Trophoblast cell (in vitro differentiated cells and primary cell): ENCODE measurements around the gene OTULIN.

Source experiments
- DNase-seq, 2 donors: peaks; one replicate each; pipeline ENCODE4 v3.0.0-alpha.2; 2016
- H2AFZ ChIP-seq: 2 replicates; pipeline ENCODE4 v1.6.1; 2013; ENCODE audit warnings: low read length, moderate library complexity, mild to moderate bottlenecking; ENCODE audit not compliant: insufficient read depth, poor library complexity
- H2AK5ac ChIP-seq: 2 replicates; pipeline ENCODE4 v1.6.1; 2013; ENCODE audit warnings: mild to moderate bottlenecking, low read length
- H2BK120ac ChIP-seq: 2 replicates; pipeline ENCODE4 v1.6.1; 2013; ENCODE audit warnings: low read length, mild to moderate bottlenecking, moderate library complexity; ENCODE audit not compliant: insufficient read depth, poor library complexity
- H2BK12ac ChIP-seq: 2 replicates; pipeline ENCODE4 v1.6.1; 2013; ENCODE audit warnings: mild to moderate bottlenecking, low read length, moderate library complexity
- H2BK5ac ChIP-seq: 2 replicates; pipeline ENCODE4 v1.6.1; 2013; ENCODE audit warnings: low read length, low read depth, moderate library complexity, mild to moderate bottlenecking; ENCODE audit not compliant: poor library complexity
- H3K14ac ChIP-seq: 2 replicates; pipeline ENCODE4 v1.6.1; 2013; ENCODE audit warnings: mild to moderate bottlenecking, low read length
- H3K18ac ChIP-seq: 2 replicates; pipeline ENCODE4 v1.6.1; 2013; ENCODE audit warnings: mild to moderate bottlenecking, low read length
- H3K23ac ChIP-seq: 2 replicates; pipeline ENCODE4 v1.6.1; 2013; ENCODE audit warnings: low read length
- H3K27ac ChIP-seq: 2 replicates; pipeline ENCODE4 v1.5.1; 2013; ENCODE audit warnings: low read depth, mild to moderate bottlenecking, inconsistent platforms, low read length, moderate library complexity
- H3K27me3 ChIP-seq: 2 replicates; pipeline ENCODE4 v1.6.1; 2013; ENCODE audit warnings: inconsistent platforms, mild to moderate bottlenecking, low read length, moderate library complexity; ENCODE audit not compliant: insufficient read depth
- H3K36me3 ChIP-seq, 2 experiments: 1 replicate in 1 of 2; 2 replicates in 1 of 2; pipeline ENCODE4 v1.6.1; 2013; ENCODE audit warnings: low read length in 2 of 2, mild to moderate bottlenecking in 2 of 2, moderate library complexity in 1 of 2; ENCODE audit not compliant: insufficient read depth in 2 of 2, control insufficient read depth in 1 of 2
- H3K4ac ChIP-seq: 2 replicates; pipeline ENCODE4 v1.6.1; 2013; ENCODE audit warnings: low read depth, mild to moderate bottlenecking, low read length, moderate library complexity
- H3K4me1 ChIP-seq, 2 experiments: 1 replicate in 1 of 2; 2 replicates in 1 of 2; pipeline ENCODE4 v1.6.1; 2013; ENCODE audit warnings: low read length in 2 of 2, mild to moderate bottlenecking in 2 of 2, moderate library complexity in 1 of 2; ENCODE audit not compliant: insufficient read depth in 2 of 2, control insufficient read depth in 1 of 2
- H3K4me2 ChIP-seq: 2 replicates; pipeline ENCODE4 v1.6.1; 2013; ENCODE audit warnings: inconsistent platforms, mild to moderate bottlenecking, low read length, moderate library complexity
- H3K4me3 ChIP-seq: 2 replicates; pipeline ENCODE4 v1.5.1; 2013; ENCODE audit warnings: mild to moderate bottlenecking, low read depth, low read length, inconsistent platforms
- H3K79me1 ChIP-seq: one replicate; pipeline ENCODE4 v1.6.1; 2013; ENCODE audit warnings: low read length
- H3K79me2 ChIP-seq: 2 replicates; pipeline ENCODE4 v1.6.1; 2013; ENCODE audit warnings: low read length, mild to moderate bottlenecking; ENCODE audit not compliant: control insufficient read depth, insufficient read depth, poor library complexity
- H3K9ac ChIP-seq: 2 replicates; pipeline ENCODE4 v1.6.1; 2013; ENCODE audit warnings: mild to moderate bottlenecking, low read length
- H3K9me3 ChIP-seq: 2 replicates; pipeline ENCODE4 v1.6.1; 2013; ENCODE audit warnings: low read depth, mild to moderate bottlenecking, control low read depth, inconsistent platforms, low read length; ENCODE audit not compliant: insufficient read depth
- H4K12ac ChIP-seq: 2 replicates; pipeline ENCODE4 v1.6.1; 2013; ENCODE audit warnings: low read depth, mild to moderate bottlenecking, low read length, moderate library complexity
- H4K8ac ChIP-seq: 2 replicates; pipeline ENCODE4 v1.6.1; 2013; ENCODE audit warnings: low read depth, mild to moderate bottlenecking, low read length, moderate library complexity
- H4K91ac ChIP-seq: one replicate; pipeline ENCODE4 v1.6.1; 2013; ENCODE audit warnings: low read depth, mild to moderate bottlenecking, low read length, moderate library complexity
- WGBS: extraction: QIAGEN DNeasy Blood & Tissue Kit; methylation state at CpG from one replicate; pipeline ENCODE4 v1.1.7; 2013; ENCODE audit warnings: missing lambda C conversion rate; ENCODE audit not compliant: insufficient read length, insufficient coverage; ENCODE audit errors: extremely low coverage; 5-methylcytosine and 5-hydroxymethylcytosine counted together

OTULIN gene

DNA sequence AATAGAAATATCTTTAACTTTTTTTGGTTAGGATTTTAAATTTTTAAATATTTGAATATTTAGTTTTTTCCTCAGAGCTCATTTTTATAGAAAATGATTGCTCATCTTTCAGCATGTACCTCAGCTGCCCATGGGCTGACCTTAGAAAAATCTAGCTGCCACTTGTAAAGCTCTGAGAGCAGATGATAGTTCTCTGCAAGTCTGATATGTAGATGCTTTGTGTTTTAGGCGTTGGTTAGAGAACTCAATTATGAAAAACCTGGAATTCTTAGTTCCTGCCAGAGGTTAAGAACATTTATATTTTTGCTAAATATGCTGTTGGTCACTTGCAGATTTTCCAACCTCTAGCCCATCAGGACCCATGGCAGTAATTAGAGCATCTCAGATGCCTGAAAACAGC is 15.1 kb downstream of the OTULIN start:
- no peak overlapping the region for H2BK12ac ChIP-seq
- no peaks in the 10 kb centered on the region for H3K79me2 ChIP-seq
- H3K9me3 ChIP-seq = peaks cover 3% of the 10 kb centered on the region
- H2BK120ac ChIP-seq = no peak overlapping the region
- H3K27me3 ChIP-seq = no peaks in the 10 kb centered on the region
- no peak overlapping the region for H4K8ac ChIP-seq
- no peak overlapping the region for H3K4me3 ChIP-seq
- no peak overlapping the region for H4K91ac ChIP-seq
- H3K79me1 ChIP-seq = no peaks in the 10 kb centered on the region
- no peak overlapping the region for H3K27ac ChIP-seq
- H2BK5ac ChIP-seq = no peak overlapping the region
- H2AK5ac ChIP-seq = no peak overlapping the region
- H3K4me2 ChIP-seq = no peak overlapping the region
- no CpG with 5 or more reads among the region's 1 CpG for WGBS
- peaks cover 15 to 30% of the 10 kb centered on the region in 2 experiments for H3K36me3 ChIP-seq
- no peak overlapping the region for H4K12ac ChIP-seq
- H3K23ac ChIP-seq = no peak overlapping the region
- H3K4me1 ChIP-seq = peaks cover 0 to 5% of the 10 kb centered on the region in 2 experiments
- H3K14ac ChIP-seq = no peak overlapping the region
- H2AFZ ChIP-seq = no peak overlapping the region
- no peak overlapping the region for H3K18ac ChIP-seq
- no peak overlapping the region for H3K9ac ChIP-seq
- no peak overlapping the region for H3K4ac ChIP-seq
- DNase-seq = no peak

- peaks cover 2% of the 10 kb centered on the region for H3K9me3 ChIP-seq
- no peak for DNase-seq
- no peak overlapping the region for H3K4ac ChIP-seq
- no peak overlapping the region for H2AK5ac ChIP-seq
- H2BK120ac ChIP-seq = no peak overlapping the region
- no peak overlapping the region for H3K4me2 ChIP-seq
- peaks cover 0 to 1% of the 10 kb centered on the region in 2 experiments for H3K4me1 ChIP-seq
- H3K18ac ChIP-seq = no peak overlapping the region
- no peak overlapping the region for H3K23ac ChIP-seq
- H3K27me3 ChIP-seq = no peaks in the 10 kb centered on the region
- no peaks in the 10 kb centered on the region for H3K79me1 ChIP-seq
- WGBS = no CpG with 5 or more reads among the region's 10 CpGs
- H3K36me3 ChIP-seq = peaks cover 16 to 34% of the 10 kb centered on the region in 2 experiments
- no peaks in the 10 kb centered on the region for H3K79me2 ChIP-seq
- H4K8ac ChIP-seq = no peak overlapping the region
- H4K91ac ChIP-seq = no peak overlapping the region
- no peak overlapping the region for H2AFZ ChIP-seq
- H3K4me3 ChIP-seq = no peak overlapping the region
- H2BK5ac ChIP-seq = no peak overlapping the region
- no peak overlapping the region for H2BK12ac ChIP-seq
- no peak overlapping the region for H3K27ac ChIP-seq
- no peak overlapping the region for H4K12ac ChIP-seq
- H3K9ac ChIP-seq = no peak overlapping the region
- H3K14ac ChIP-seq = no peak overlapping the region
Measured at GRCh38 chr5:14681236-14681752, 16.8 kb downstream of the OTULIN start.

DNA sequence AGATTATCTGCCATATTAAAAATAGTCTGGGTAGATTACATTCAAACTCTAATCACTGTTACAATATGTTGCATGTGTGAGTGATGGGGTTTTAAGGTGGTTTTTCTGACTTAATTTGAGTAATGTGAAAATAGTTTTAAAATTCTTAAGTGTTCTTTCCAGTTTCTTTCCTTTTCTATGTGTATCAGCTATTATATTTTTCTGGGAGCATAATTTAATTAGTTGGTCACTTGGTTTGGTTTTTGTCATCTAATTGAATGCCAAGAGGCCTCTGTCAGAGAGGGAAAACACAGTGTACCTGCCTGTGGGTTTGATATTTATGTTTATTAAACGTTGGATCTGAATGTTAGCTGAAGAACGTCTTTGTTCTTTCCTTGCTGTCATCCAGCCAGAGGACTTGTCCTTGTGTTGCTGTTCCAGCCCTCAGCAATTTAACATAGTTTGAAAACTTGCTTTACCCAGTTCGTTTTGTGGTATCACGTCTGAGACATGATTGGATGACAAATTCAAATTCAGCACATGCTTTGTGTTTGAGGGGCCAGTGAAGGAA is 19.5 kb downstream of the OTULIN start:
- WGBS = no CpG with 5 or more reads among the region's 4 CpGs
- H4K12ac ChIP-seq = no peak overlapping the region
- no peak overlapping the region for H3K4me2 ChIP-seq
- H2AFZ ChIP-seq = no peak overlapping the region
- DNase-seq = no peak
- H4K91ac ChIP-seq = no peak overlapping the region
- no peaks in the 10 kb centered on the region for H3K4me1 ChIP-seq
- H2BK5ac ChIP-seq = no peak overlapping the region
- H3K14ac ChIP-seq = no peak overlapping the region
- H3K27ac ChIP-seq = no peak overlapping the region
- no peak overlapping the region for H2BK12ac ChIP-seq
- H3K79me1 ChIP-seq = no peaks in the 10 kb centered on the region
- H3K9ac ChIP-seq = no peak overlapping the region
- peaks cover 20 to 34% of the 10 kb centered on the region in 2 experiments for H3K36me3 ChIP-seq
- H3K9me3 ChIP-seq = no peaks in the 10 kb centered on the region
- H2BK120ac ChIP-seq = no peak overlapping the region
- H4K8ac ChIP-seq = no peak overlapping the region
- H3K4me3 ChIP-seq = no peak overlapping the region
- H3K18ac ChIP-seq = no peak overlapping the region
- no peak overlapping the region for H2AK5ac ChIP-seq
- no peaks in the 10 kb centered on the region for H3K27me3 ChIP-seq
- H3K79me2 ChIP-seq = no peaks in the 10 kb centered on the region
- H3K4ac ChIP-seq = no peak overlapping the region
- no peak overlapping the region for H3K23ac ChIP-seq

- no peak overlapping the region for H2AFZ ChIP-seq
- H3K23ac ChIP-seq = no peak overlapping the region
- no peak overlapping the region for H3K14ac ChIP-seq
- no peak overlapping the region for H2AK5ac ChIP-seq
- no peaks in the 10 kb centered on the region for H3K79me2 ChIP-seq
- H3K4ac ChIP-seq = no peak overlapping the region
- no peaks in the 10 kb centered on the region for H3K79me1 ChIP-seq
- no peak overlapping the region for H3K27ac ChIP-seq
- H4K8ac ChIP-seq = no peak overlapping the region
- H2BK5ac ChIP-seq = no peak overlapping the region
- no peaks in the 10 kb centered on the region for H3K27me3 ChIP-seq
- H3K18ac ChIP-seq = no peak overlapping the region
- H4K12ac ChIP-seq = no peak overlapping the region
- DNase-seq = no peak
- no peak overlapping the region for H3K9ac ChIP-seq
- no peak overlapping the region for H3K4me3 ChIP-seq
- no peaks in the 10 kb centered on the region for H3K9me3 ChIP-seq
- H3K4me2 ChIP-seq = no peak overlapping the region
- no peak overlapping the region for H2BK12ac ChIP-seq
- H2BK120ac ChIP-seq = no peak overlapping the region
- H3K36me3 ChIP-seq = peaks cover 19 to 34% of the 10 kb centered on the region in 2 experiments
- no peaks in the 10 kb centered on the region for H3K4me1 ChIP-seq
- WGBS = no CpG with 5 or more reads among the region's 5 CpGs
- H4K91ac ChIP-seq = no peak overlapping the region
Measured at GRCh38 chr5:14684757-14685156, 20.2 kb downstream of the OTULIN start.
